Caco-2 (cell line): ENCODE results near the gene FBLN7. TPM values are rescaled to one million over a fixed set of nuclear protein-coding genes. Genes with fewer than 3 reads are reported as not detected.

Experiments used
- BruUV-seq: library from RNA; stranded (reverse); fragments of 400-500 nt; replicated peaks from 2 replicates; lab custom pipeline; 2021; lab: Mats Ljungman, UMichigan
- CTCF ChIA-PET: fragments of 300-600 bp; sonication (Branson Sonifier 250); formaldehyde crosslinking; loops from one replicate; lab custom pipeline; 2022; ENCODE audit warnings: antibody characterized with exemption; lab: Charles Lee
- POLR2A ChIA-PET: fragments of 300-600 bp; sonication (Branson Sonifier 250); formaldehyde crosslinking; loops from one replicate; lab custom pipeline; 2022; ENCODE audit warnings: antibody characterized with exemption; lab: Charles Lee
- DNase-seq, 2 experiments: peaks; one replicate each; pipeline versions ENCODE4 v3.0.0 to v3.0.0-alpha.2; 2020 to 2022
- H3K27me3 ChIP-seq: replicated peaks from 2 replicates; pipeline ENCODE4 v1.6.0; 2011; ENCODE audit warnings: low read length; ENCODE audit not compliant: control insufficient read depth, insufficient read depth
- H3K36me3 ChIP-seq: 2 replicates; pipeline ENCODE4 v1.5.1; 2011; ENCODE audit warnings: low read length; ENCODE audit not compliant: control insufficient read depth, insufficient read depth
- H3K4me1 ChIP-seq: fragments of 250-450 bp; sonication (Bioruptor Pico); 2 replicates; pipeline ENCODE4 v1.5.1; 2020; ENCODE audit warnings: mild to moderate bottlenecking
- H3K4me3 ChIP-seq: 2 replicates; pipeline ENCODE4 v1.5.1; 2011; ENCODE audit warnings: low read depth, mild to moderate bottlenecking, control low read depth, low read length
- H3K9me3 ChIP-seq: fragments of 250-450 bp; sonication (Bioruptor Pico); 2 replicates; pipeline ENCODE4 v1.5.1; 2020; ENCODE audit warnings: mild to moderate bottlenecking, moderate library complexity
- H3K27ac Mint-ChIP-seq: one replicate; pipeline ENCODE4 v1.8.0; 2022; ENCODE audit warnings: mixed read lengths; ENCODE audit not compliant: unreplicated experiment
- H3K27me3 Mint-ChIP-seq: one replicate; pipeline ENCODE4 v1.8.0; 2022; ENCODE audit warnings: mixed read lengths; ENCODE audit not compliant: insufficient read depth, unreplicated experiment
- H3K36me3 Mint-ChIP-seq: one replicate; pipeline ENCODE4 v1.8.0; 2022; ENCODE audit warnings: mild to moderate bottlenecking, mixed read lengths; ENCODE audit not compliant: insufficient read depth, unreplicated experiment
- H3K4me1 Mint-ChIP-seq: one replicate; pipeline ENCODE4 v1.8.0; 2022; ENCODE audit warnings: low read depth, mixed read lengths; ENCODE audit not compliant: unreplicated experiment
- H3K4me3 Mint-ChIP-seq: one replicate; pipeline ENCODE4 v1.8.0; 2022; ENCODE audit warnings: mild to moderate bottlenecking, moderate library complexity, mixed read lengths; ENCODE audit not compliant: unreplicated experiment
- H3K9me3 Mint-ChIP-seq: one replicate; pipeline ENCODE4 v1.8.0; 2022; ENCODE audit warnings: mixed read lengths; ENCODE audit not compliant: unreplicated experiment
- intact Hi-C: fragments of 100-400 bp; cut with micrococcal nuclease; formaldehyde crosslinking; loops from one replicate; pipeline ENCODE4 v1.10.0; 2022; ENCODE audit not compliant: unreplicated experiment
- total RNA-seq: library from RNA; stranded (reverse); gene quantifications from 2 replicates; pipeline ENCODE4 v1.2.3, GENCODE V29; 2022
- TF ChIP-seq, protein P1 (sequence below), 2 experiments: fragments of 200-600 bp in 1 of 2; IDR thresholded peaks; 1 replicate in 1 of 2; 2 replicates in 1 of 2; pipeline versions ENCODE4 v1.5.1 to v1.8.0; 2011 to 2022; ENCODE audit warnings: antibody characterized with exemption in 1 of 2, control low read depth in 1 of 2, inconsistent platforms in 1 of 2, low read depth in 1 of 2, low read length in 1 of 2, mild to moderate bottlenecking in 1 of 2, moderate library complexity in 1 of 2; ENCODE audit not compliant: insufficient read depth in 1 of 2, severe bottlenecking in 1 of 2, unreplicated experiment in 1 of 2

Gene FBLN7
- total RNA-seq, 1 experiment from 2014 or later = 0.59 TPM

DNA sequence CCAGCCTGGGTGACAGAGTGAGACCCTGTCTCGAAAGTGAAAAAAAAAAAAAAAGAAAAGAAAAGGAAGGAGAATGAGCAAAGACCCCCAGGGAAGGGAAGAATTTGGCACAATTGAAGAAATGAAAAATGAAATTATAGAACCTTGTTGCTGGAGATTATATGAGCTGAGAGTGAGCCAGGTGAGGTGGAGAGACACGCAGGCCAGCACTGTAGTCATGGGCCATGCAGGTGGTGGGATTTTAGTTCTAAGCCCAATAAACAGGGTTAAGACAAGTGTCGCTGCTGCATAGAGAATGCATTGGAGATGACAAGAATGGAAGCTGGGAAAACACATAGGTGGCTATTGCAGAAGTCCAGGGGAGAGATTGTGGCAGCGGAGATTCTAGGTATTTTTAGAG lies 32.3 kb downstream of the FBLN7 start:
- Histone ChIP-seq H3K9me3 (no peaks in the 10 kb centered on the region), H3K36me3 (no peaks in the 10 kb centered on the region), H3K4me1 (no peaks in the 10 kb centered on the region; the same call in 1 of the 2 replicates), H3K4me3 (no peak overlapping the region), H3K27me3 (no peaks in the 10 kb centered on the region)
- POLR2A ChIA-PET = no interaction called here
- no TSS peak for BruUV-seq
- Mint-ChIP-seq H3K9me3 (no peaks in the 10 kb centered on the region), H3K27ac (no peak overlapping the region), H3K4me3 (no peak overlapping the region), H3K36me3 (no peaks in the 10 kb centered on the region), H3K4me1 (peaks cover 7% of the 10 kb centered on the region), H3K27me3 (no peaks in the 10 kb centered on the region)
- CTCF ChIA-PET = no interaction called here
- DNase-seq = no peak
- intact Hi-C loops = no loop called here
- TF ChIP-seq, protein P1, sequence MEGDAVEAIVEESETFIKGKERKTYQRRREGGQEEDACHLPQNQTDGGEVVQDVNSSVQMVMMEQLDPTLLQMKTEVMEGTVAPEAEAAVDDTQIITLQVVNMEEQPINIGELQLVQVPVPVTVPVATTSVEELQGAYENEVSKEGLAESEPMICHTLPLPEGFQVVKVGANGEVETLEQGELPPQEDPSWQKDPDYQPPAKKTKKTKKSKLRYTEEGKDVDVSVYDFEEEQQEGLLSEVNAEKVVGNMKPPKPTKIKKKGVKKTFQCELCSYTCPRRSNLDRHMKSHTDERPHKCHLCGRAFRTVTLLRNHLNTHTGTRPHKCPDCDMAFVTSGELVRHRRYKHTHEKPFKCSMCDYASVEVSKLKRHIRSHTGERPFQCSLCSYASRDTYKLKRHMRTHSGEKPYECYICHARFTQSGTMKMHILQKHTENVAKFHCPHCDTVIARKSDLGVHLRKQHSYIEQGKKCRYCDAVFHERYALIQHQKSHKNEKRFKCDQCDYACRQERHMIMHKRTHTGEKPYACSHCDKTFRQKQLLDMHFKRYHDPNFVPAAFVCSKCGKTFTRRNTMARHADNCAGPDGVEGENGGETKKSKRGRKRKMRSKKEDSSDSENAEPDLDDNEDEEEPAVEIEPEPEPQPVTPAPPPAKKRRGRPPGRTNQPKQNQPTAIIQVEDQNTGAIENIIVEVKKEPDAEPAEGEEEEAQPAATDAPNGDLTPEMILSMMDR (IDR thresholded peaks at IDR 0.05; ENCODE audit: insufficient read depth in 1 of 2, low read depth in 1 of 2, low read length in 1 of 2, severe bottlenecking in 1 of 2, unreplicated experiment in 1 of 2) = no peak

DNA sequence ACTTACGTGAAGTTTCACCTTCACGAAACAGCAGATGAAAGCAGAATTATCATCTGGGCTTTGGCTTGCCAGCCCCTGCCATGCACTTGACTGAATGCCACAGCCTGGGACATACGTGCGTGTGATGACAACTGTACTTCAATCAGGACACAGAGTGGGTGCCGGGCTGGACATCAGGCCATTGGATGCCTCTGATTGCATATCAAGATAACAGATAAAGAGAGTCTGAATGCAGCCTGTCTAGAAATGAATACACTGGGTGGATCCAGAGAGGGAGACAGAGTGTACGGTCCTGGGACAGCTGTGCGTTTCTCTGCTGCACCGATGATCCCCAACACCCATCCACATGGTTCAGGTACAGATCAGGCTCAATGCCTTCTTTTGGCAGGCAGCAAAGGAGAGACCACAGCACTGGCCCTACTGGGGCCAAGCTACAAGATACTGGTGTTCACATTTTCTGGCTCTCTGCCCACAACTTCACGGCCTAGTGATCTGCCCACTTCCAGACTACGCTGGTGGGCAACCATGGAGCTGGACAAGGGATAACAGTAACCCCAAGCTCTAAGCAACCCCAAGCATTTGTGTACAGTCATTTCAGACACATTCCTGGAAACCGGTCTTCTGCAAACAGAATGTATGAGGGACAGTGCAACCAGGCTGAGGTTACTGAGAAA lies 35.6 kb downstream of the FBLN7 start:
- no TSS peak for BruUV-seq
- no peaks in the 10 kb centered on the region for H3K27me3 ChIP-seq
- H3K27ac Mint-ChIP-seq = no peak overlapping the region
- intact Hi-C loops = no loop called here
- no peaks in the 10 kb centered on the region for H3K9me3 Mint-ChIP-seq
- DNase-seq = no peak
- TF ChIP-seq, protein P1 (IDR thresholded peaks at IDR 0.05; ENCODE audit: insufficient read depth in 1 of 2, low read depth in 1 of 2, low read length in 1 of 2, severe bottlenecking in 1 of 2, unreplicated experiment in 1 of 2) = no peak
- POLR2A ChIA-PET = no interaction called here
- H3K36me3 Mint-ChIP-seq = no peaks in the 10 kb centered on the region
- CTCF ChIA-PET = no interaction called here
- H3K36me3 ChIP-seq = no peaks in the 10 kb centered on the region
- H3K4me3 ChIP-seq = no peak overlapping the region
- no peaks in the 10 kb centered on the region; the same call in 1 of the 2 replicates for H3K4me1 ChIP-seq
- H3K4me1 Mint-ChIP-seq = peaks cover 7% of the 10 kb centered on the region
- H3K27me3 Mint-ChIP-seq = peaks cover 6% of the 10 kb centered on the region
- no peak overlapping the region for H3K4me3 Mint-ChIP-seq
- no peaks in the 10 kb centered on the region for H3K9me3 ChIP-seq

DNA sequence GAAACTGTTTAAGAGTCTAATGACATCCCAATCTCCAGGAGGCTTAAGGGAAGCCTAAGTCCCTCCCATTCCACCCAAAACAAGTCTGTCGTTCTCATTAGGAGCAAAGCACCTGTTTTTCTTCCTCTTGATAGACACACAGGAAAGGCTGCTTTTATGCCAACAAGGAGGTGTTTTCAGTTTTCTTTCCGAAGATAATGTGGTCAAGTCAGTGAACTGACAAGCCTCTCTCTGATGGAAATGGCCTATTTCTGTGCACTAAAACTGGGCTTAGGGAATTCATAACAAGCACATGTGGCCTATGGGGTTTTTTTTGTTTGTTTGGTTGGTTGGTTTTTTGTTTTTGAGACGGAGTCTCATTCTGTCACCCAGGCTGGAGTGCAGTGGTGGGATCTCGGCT lies 36.2 kb downstream of the FBLN7 start:
- Mint-ChIP-seq H3K4me1 (peaks cover 7% of the 10 kb centered on the region), H3K27me3 (peaks cover 6% of the 10 kb centered on the region), H3K4me3 (no peak overlapping the region), H3K27ac (no peak overlapping the region), H3K36me3 (no peaks in the 10 kb centered on the region), H3K9me3 (no peaks in the 10 kb centered on the region)
- DNase-seq = no peak
- H3K27me3 ChIP-seq = no peaks in the 10 kb centered on the region
- CTCF ChIA-PET = no interaction called here
- H3K9me3 ChIP-seq = no peaks in the 10 kb centered on the region
- intact Hi-C loops = no loop called here
- POLR2A ChIA-PET = no interaction called here
- TF ChIP-seq, protein P1 (IDR thresholded peaks at IDR 0.05; ENCODE audit: insufficient read depth in 1 of 2, low read depth in 1 of 2, low read length in 1 of 2, severe bottlenecking in 1 of 2, unreplicated experiment in 1 of 2) = no peak
- no peak overlapping the region for H3K4me3 ChIP-seq
- BruUV-seq = no TSS peak
- H3K4me1 ChIP-seq = no peaks in the 10 kb centered on the region; the same call in 1 of the 2 replicates
- no peaks in the 10 kb centered on the region for H3K36me3 ChIP-seq
